Activated CD8-positive, alpha-beta T cell treated with anti-CD3 and anti-CD28 coated beads, Interleukin-2, amount 10 ng/mL, durations not matched to agents 7 days and 5 days (primary cell): ENCODE data around the gene RASGRP1. TPM values are rescaled to one million over a fixed set of nuclear protein-coding genes. Genes with fewer than 3 reads are reported as not detected.

Experiments
- ATAC-seq: fragments of 150-1000 bp; cut with Tn5 transposase; one replicate; pipeline ENCODE4 v1.10.0; 2021; ENCODE audit warnings: moderate library complexity
- CTCF ChIA-PET: fragments of 350-600 bp; sonication (Branson Sonifier 250); formaldehyde crosslinking; loops from one replicate; lab custom pipeline; 2021; ENCODE audit warnings: antibody characterized with exemption; lab: Charles Lee
- POLR2A ChIA-PET: fragments of 350-600 bp; sonication (Branson Sonifier 250); formaldehyde crosslinking; loops from one replicate; lab custom pipeline; 2021; ENCODE audit warnings: antibody characterized with exemption; lab: Charles Lee
- DNase-seq: peaks from one replicate; pipeline ENCODE4 v3.0.0-alpha.2; 2020
- H3K27ac Mint-ChIP-seq: one replicate; pipeline ENCODE4 v1.8.0; 2021; ENCODE audit warnings: mild to moderate bottlenecking, mixed read lengths
- H3K27me3 Mint-ChIP-seq: one replicate; pipeline ENCODE4 v1.8.0; 2021; ENCODE audit warnings: low read depth, mixed read lengths
- H3K36me3 Mint-ChIP-seq: one replicate; pipeline ENCODE4 v1.8.0; 2021; ENCODE audit warnings: low read depth, mixed read lengths
- H3K4me1 Mint-ChIP-seq: one replicate; pipeline ENCODE4 v1.8.0; 2021; ENCODE audit warnings: low read depth, mixed read lengths
- H3K4me3 Mint-ChIP-seq: one replicate; pipeline ENCODE4 v1.8.0; 2021; ENCODE audit warnings: mild to moderate bottlenecking, mixed read lengths
- H3K9me3 Mint-ChIP-seq: one replicate; pipeline ENCODE4 v1.8.0; 2022; ENCODE audit warnings: mixed read lengths; ENCODE audit not compliant: insufficient read depth
- total RNA-seq, 2 experiments: library from RNA; stranded (reverse); gene quantifications; one replicate each; pipeline ENCODE4 v1.2.3, GENCODE V29; 2021

RASGRP1 gene
- total RNA-seq, 2 experiments from 2014 or later, result 161 to 165 TPM

- ChIA-PET CTCF (interaction anchor here (1.2 to 4.0 kb wide), 9 partner anchors 9 to 236 kb away, joined by 3 to 35 read pairs (median 6); partner anchors contain the start of gene FAM98B), POLR2A (interaction anchor here (0.8 kb wide), 1 partner anchor 233 kb away, joined by 3 read pairs; no protein-coding TSS in a partner anchor)
- Mint-ChIP-seq H3K4me3 (no peak overlapping the region), H3K36me3 (peaks cover 6% of the 10 kb centered on the region), H3K27me3 (no peaks in the 10 kb centered on the region), H3K4me1 (peaks cover 15% of the 10 kb centered on the region), H3K9me3 (no peaks in the 10 kb centered on the region), H3K27ac (no peak overlapping the region)
- no peak for DNase-seq
- ATAC-seq, result no peak
Measured at GRCh38 chr15:38463893-38464292, 100.7 kb downstream of the RASGRP1 start.

- H3K36me3 Mint-ChIP-seq, result peaks cover 3% of the 10 kb centered on the region
- POLR2A ChIA-PET, result interaction anchor here (0.6 kb wide), 1 partner anchor 199 kb away, joined by 6 read pairs; no protein-coding TSS in a partner anchor
- no peaks in the 10 kb centered on the region for H3K9me3 Mint-ChIP-seq
- CTCF ChIA-PET, result interaction anchor here (1.1 to 3.1 kb wide), 7 partner anchors 13 to 238 kb away, joined by 3 to 15 read pairs (median 7); no protein-coding TSS in a partner anchor
- H3K4me1 Mint-ChIP-seq, result peaks cover 26% of the 10 kb centered on the region
- H3K27me3 Mint-ChIP-seq, result no peaks in the 10 kb centered on the region
- H3K27ac Mint-ChIP-seq, result no peak overlapping the region
- no peak overlapping the region for H3K4me3 Mint-ChIP-seq
- ATAC-seq (no peak), DNase-seq (no peak)
Measured at GRCh38 chr15:38461066-38461833, 103.4 kb downstream of the RASGRP1 start.

GRCh38 chr15:38460543-38460942 is 104.1 kb downstream of the RASGRP1 start:
- CTCF ChIA-PET, result interaction anchor here (0.8 to 3.1 kb wide), 8 partner anchors 14 to 239 kb away, joined by 3 to 15 read pairs (median 6); no protein-coding TSS in a partner anchor

GRCh38 chr15:38459480-38459879 is 105.1 kb downstream of the RASGRP1 start:
- peaks cover 41% of the 10 kb centered on the region for H3K4me1 Mint-ChIP-seq
- no peak for ATAC-seq
- POLR2A ChIA-PET, result no interaction called here
- H3K27me3 Mint-ChIP-seq, result no peaks in the 10 kb centered on the region
- H3K4me3 Mint-ChIP-seq, result no peak overlapping the region
- CTCF ChIA-PET, result interaction anchor here (1.2 to 3.1 kb wide), 3 partner anchors 15 to 231 kb away, joined by 4 to 15 read pairs (median 8); no protein-coding TSS in a partner anchor
- H3K36me3 Mint-ChIP-seq, result no peaks in the 10 kb centered on the region
- H3K27ac Mint-ChIP-seq, result no peak overlapping the region
- DNase-seq, result no peak
- H3K9me3 Mint-ChIP-seq, result no peaks in the 10 kb centered on the region

More at GRCh38 chr15:38460543-38460942, 104.1 kb downstream of the RASGRP1 start:
- Mint-ChIP-seq H3K4me3 (no peak overlapping the region), H3K27ac (no peak overlapping the region), H3K4me1 (peaks cover 32% of the 10 kb centered on the region), H3K36me3 (no peaks in the 10 kb centered on the region), H3K9me3 (no peaks in the 10 kb centered on the region), H3K27me3 (no peaks in the 10 kb centered on the region)
- DNase-seq, result no peak
- ATAC-seq, result no peak
- POLR2A ChIA-PET, result interaction anchor here (0.6 kb wide), 1 partner anchor 200 kb away, joined by 6 read pairs; no protein-coding TSS in a partner anchor

- ATAC-seq (no peak), DNase-seq (no peak)
- CTCF ChIA-PET, result interaction anchor here (1.1 to 3.1 kb wide), 6 partner anchors 14 to 249 kb away, joined by 3 to 15 read pairs (median 5); no protein-coding TSS in a partner anchor
- POLR2A ChIA-PET, result no interaction called here
- H3K4me1 Mint-ChIP-seq, result peaks cover 42% of the 10 kb centered on the region
- H3K9me3 Mint-ChIP-seq, result no peaks in the 10 kb centered on the region
- H3K4me3 Mint-ChIP-seq, result no peak overlapping the region
- no peak overlapping the region for H3K27ac Mint-ChIP-seq
- no peaks in the 10 kb centered on the region for H3K36me3 Mint-ChIP-seq
- H3K27me3 Mint-ChIP-seq, result no peaks in the 10 kb centered on the region
Measured at GRCh38 chr15:38458646-38459045, 106.0 kb downstream of the RASGRP1 start.

- H3K9me3 Mint-ChIP-seq, result no peaks in the 10 kb centered on the region
- peaks cover 33% of the 10 kb centered on the region for H3K4me1 Mint-ChIP-seq
- DNase-seq (no peak), ATAC-seq (no peak)
- H3K36me3 Mint-ChIP-seq, result no peaks in the 10 kb centered on the region
- POLR2A ChIA-PET, result interaction anchor here (0.9 to 1.7 kb wide), 9 partner anchors 14 to 244 kb away, joined by 3 to 15 read pairs (median 6); no protein-coding TSS in a partner anchor
- H3K4me3 Mint-ChIP-seq, result peak overlapping the region; percentile 96
- CTCF ChIA-PET, result interaction anchor here (0.6 to 5.8 kb wide), 14 partner anchors 9 to 1125 kb away, joined by 3 to 87 read pairs (median 4); no protein-coding TSS in a partner anchor
- H3K27ac Mint-ChIP-seq, result peak overlapping the region; percentile 92
- peaks cover 6% of the 10 kb centered on the region for H3K27me3 Mint-ChIP-seq
Measured at GRCh38 chr15:38455092-38455491, 109.5 kb downstream of the RASGRP1 start.

GRCh38 chr15:38454696-38455090 is 109.9 kb downstream of the RASGRP1 start:
- H3K27me3 Mint-ChIP-seq, result peaks cover 9% of the 10 kb centered on the region
- no peak for DNase-seq
- H3K4me3 Mint-ChIP-seq, result peak overlapping the region; percentile 96
- ATAC-seq, result peak; percentile 17
- no peaks in the 10 kb centered on the region for H3K9me3 Mint-ChIP-seq
- ChIA-PET POLR2A (interaction anchor here (0.6 to 1.7 kb wide), 14 partner anchors 13 to 245 kb away, joined by 3 to 15 read pairs (median 5); no protein-coding TSS in a partner anchor), CTCF (interaction anchor here (0.6 to 5.8 kb wide), 18 partner anchors 10 to 1820 kb away, joined by 3 to 87 read pairs (median 4); no protein-coding TSS in a partner anchor)
- H3K36me3 Mint-ChIP-seq, result no peaks in the 10 kb centered on the region
- H3K4me1 Mint-ChIP-seq, result peaks cover 30% of the 10 kb centered on the region
- peak overlapping the region; percentile 92 for H3K27ac Mint-ChIP-seq

- peak; percentile 89 for DNase-seq
- ChIA-PET POLR2A (interaction anchor here (0.6 to 1.7 kb wide), 15 partner anchors 13 to 248 kb away, joined by 3 to 15 read pairs (median 4); no protein-coding TSS in a partner anchor), CTCF (interaction anchor here (0.6 to 5.8 kb wide), 20 partner anchors 10 to 1821 kb away, joined by 3 to 87 read pairs (median 4); no protein-coding TSS in a partner anchor)
- H3K27ac Mint-ChIP-seq, result peak within 1 kb of the TSS; percentile 92
- H3K4me3 Mint-ChIP-seq, result peak within 1 kb of the TSS; percentile 96
- ATAC-seq, result peak; percentile 92
- no peaks in the 10 kb centered on the region for H3K36me3 Mint-ChIP-seq
- no peaks in the 10 kb centered on the region for H3K9me3 Mint-ChIP-seq
- peaks cover 29% of the 10 kb centered on the region for H3K4me1 Mint-ChIP-seq
- peaks cover 9% of the 10 kb centered on the region for H3K27me3 Mint-ChIP-seq
Measured at GRCh38 chr15:38453971-38454695, 110.5 kb downstream of the RASGRP1 start, which contains the start of gene FAM98B. FAM98B (plus strand) TSS chr15:38454127; CDS start chr15:38454162, 35 bp downstream.

- ChIA-PET POLR2A (interaction anchor here (2.9 kb wide), 1 partner anchor 13 kb away, joined by 15 read pairs; the partner anchor contains the start of gene FAM98B), CTCF (interaction anchor here (0.9 to 5.5 kb wide), 39 partner anchors 8 to 1315 kb away, joined by 3 to 261 read pairs (median 5); partner anchors contain the start of gene FAM98B)
- H3K27me3 Mint-ChIP-seq, result peaks cover 35% of the 10 kb centered on the region
- H3K36me3 Mint-ChIP-seq, result no peaks in the 10 kb centered on the region
- no peak for DNase-seq
- H3K4me3 Mint-ChIP-seq, result no peak overlapping the region
- no peaks in the 10 kb centered on the region for H3K9me3 Mint-ChIP-seq
- no peak for ATAC-seq
- H3K4me1 Mint-ChIP-seq, result peaks cover 11% of the 10 kb centered on the region
- no peak overlapping the region for H3K27ac Mint-ChIP-seq
Measured at GRCh38 chr15:38441130-38441519, 123.5 kb downstream of the RASGRP1 start.

GRCh38 chr15:38440353-38441129 is 124.1 kb downstream of the RASGRP1 start:
- Mint-ChIP-seq H3K4me3 (no peak overlapping the region), H3K36me3 (no peaks in the 10 kb centered on the region), H3K9me3 (no peaks in the 10 kb centered on the region), H3K27ac (no peak overlapping the region), H3K4me1 (peaks cover 11% of the 10 kb centered on the region), H3K27me3 (peaks cover 34% of the 10 kb centered on the region)
- ATAC-seq (peak; percentile 82), DNase-seq (peak; percentile 73)
- ChIA-PET CTCF (interaction anchor here (0.6 to 5.5 kb wide), 59 partner anchors 8 to 1316 kb away, joined by 3 to 261 read pairs (median 5); partner anchors contain the start of gene FAM98B), POLR2A (interaction anchor here (0.9 to 2.9 kb wide), 3 partner anchors 14 to 259 kb away, joined by 3 to 15 read pairs (median 3); partner anchors contain the start of gene FAM98B)
